Fibroblast of skin of scalp (primary cell): Measurements from ENCODE around the gene BID.

ENCODE experiments used
- DNase-seq: peaks from one replicate; pipeline ENCODE4 v3.0.0-alpha.2; 2013

Gene BID

DNA sequence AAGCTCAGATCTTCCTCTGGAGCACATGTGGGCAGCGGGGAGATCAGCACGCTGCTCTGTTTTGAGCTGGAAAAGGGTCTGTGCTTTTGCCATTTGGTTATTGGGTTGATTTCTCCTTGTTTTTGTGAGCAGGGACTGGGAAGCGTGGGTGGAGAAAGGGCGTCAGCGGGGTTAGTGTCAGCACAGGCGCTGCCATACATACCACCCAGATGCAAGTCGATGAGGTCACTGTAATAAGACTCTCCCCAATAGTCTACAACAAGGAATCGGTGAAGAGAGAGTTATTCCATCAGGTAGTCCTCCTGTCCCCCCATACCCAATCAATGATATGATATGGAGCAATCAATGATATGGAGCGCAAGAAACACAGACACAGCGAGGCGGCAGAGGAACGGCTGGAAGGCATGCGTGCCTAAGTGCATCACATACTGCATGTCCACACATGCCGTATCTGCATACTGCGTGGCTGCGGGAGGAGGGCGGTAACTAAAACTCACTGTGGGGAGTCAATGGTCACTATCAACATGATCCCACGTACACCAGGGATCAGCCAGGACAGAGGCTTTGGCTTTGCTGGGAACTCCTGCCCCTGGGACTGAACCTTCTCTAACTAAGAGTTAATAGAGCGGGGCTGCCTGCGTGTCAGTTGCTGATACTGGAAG is 29.5 kb upstream of the BID start:
- DNase-seq: no peak

DNA sequence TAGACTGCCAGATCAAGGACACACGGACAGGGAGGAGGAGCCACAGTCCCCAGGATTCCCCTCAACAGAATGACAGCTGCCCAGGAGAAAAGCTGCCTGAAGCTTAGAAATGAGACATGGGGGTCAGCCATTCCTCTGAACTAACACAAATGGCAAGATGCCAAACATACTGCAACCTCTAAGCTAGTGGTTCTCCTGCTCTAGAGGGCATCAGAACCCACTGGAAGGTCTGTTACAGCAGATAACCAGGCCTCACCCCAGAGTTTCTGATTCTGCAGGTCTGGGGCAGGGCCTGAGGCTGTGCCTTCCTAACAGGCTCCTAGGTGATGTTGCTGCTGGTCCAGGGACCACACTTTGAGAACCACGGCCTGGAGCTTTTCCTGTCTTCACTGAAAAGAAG is 28.6 kb upstream of the BID start:
- no peak for DNase-seq

DNA sequence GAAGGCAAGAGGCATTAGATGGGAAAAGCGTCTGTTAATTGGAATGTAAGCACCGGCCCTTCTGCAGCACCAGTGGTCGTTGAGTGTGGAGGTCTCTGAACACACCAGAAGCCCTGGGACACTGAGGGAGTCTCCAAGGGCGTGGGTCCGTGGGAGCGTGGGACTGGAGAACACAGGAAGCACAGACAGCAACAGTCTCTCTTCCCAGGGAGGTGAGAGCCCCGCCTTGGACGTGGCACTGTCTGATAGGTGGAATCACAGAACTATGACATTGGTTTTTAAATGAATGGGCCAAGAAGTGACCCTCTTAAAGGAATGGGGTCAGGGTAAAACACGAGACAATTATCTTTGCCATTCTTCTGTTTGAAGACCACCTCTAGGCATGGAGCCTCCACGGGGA is 28.1 kb upstream of the BID start:
- no peak for DNase-seq

DNA sequence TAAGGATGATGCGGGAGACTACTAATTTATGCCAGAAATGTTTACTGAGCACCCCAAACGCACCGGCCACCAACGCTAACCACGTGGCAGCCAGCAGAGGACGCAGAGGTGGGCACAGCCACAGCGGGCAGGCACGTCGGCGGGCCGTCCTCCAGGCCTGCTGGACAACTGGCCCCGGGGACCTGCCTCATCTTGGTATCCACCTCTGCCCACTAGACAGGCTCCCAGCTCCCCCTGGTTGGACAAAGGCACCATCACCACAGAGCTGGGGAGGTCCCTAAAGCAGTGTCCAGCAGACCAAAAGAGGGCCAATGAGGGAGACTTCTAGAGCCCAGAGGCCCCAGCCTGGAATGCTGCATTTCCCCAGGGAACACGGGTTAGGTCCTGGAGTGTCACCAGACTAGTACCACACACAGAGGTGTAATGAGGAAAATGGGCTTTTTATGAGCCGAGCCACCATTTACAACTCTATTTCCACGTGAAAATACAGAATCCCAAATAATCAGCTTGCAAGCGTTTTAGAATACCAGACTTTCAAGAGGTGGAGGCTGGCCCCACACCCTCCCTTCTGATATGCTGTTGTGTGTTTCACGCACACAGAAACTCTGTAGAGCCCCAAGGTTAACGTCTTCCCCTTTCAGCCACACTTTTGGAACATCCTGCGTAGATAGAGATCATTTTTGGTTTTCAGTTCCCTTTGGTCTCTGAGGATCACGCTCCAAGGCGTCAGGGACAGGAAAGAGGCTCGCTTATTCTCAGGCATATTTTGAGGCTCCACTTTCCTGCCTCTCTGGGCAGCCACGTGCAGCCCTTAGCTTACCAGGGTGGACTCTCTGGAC is 23.7 kb upstream of the BID start:
- no peak for DNase-seq

DNA sequence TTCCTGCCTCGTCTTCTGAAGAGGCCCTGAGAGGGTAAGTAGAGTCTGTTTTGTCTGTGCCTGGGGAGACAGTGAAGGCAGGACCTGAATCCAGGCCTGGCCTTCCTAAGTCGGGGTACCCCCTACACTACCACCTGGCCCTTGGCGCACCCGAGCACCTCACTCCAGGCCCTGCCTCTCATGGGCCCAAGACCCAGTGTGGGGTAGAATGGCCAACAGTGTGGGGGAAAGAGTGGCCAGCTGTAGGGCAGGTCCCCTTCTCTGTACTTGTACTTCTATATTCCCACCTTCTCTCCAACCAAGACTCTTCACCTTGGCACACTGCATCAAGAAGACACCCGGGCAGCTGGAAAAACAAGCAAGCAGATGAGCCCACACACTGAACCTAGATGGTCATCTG is 22.4 kb upstream of the BID start:
- DNase-seq: no peak

DNA sequence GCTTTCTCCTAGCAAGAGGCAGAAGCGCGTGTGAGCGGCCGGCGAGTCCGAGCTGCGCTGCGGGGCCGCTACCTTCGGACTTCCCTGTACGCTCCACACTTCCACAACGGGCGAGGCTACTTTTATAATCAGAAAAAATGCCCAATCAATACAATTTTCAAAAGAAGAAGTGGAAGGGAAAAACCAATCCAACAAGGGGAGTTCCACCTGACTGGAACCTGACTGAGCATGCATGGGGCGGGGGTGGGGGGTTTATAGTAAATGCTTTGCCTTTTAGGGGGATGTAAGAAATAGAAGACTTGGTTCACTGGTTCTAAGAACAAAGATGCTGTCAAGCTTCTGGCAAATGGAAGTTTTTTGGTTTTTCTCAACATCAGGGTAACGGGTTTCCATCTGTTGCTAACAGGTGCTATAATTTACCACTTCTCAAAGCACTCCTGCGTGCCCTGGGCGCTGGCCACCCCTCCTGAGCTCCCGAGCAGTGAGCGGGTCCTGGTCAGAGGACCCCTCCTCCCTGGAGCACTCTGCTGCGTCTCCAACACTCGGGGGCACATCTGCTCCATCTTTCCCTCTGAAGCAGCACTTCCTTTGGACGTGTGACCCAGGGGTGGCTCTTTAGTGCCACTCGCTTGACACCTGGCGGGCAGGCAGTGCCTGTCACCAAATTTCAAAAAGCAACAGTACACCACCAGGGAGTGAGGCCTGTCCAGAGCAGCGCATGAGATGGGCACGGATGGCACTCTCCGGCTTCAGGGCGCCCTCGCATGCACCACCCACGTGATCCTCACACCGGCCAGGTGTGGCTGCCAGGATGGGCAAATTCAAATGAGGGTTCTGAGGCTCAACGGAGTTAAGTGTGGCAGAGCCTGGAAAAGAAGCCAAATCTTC is 21.6 kb upstream of the BID start:
- DNase-seq: no peak

DNA sequence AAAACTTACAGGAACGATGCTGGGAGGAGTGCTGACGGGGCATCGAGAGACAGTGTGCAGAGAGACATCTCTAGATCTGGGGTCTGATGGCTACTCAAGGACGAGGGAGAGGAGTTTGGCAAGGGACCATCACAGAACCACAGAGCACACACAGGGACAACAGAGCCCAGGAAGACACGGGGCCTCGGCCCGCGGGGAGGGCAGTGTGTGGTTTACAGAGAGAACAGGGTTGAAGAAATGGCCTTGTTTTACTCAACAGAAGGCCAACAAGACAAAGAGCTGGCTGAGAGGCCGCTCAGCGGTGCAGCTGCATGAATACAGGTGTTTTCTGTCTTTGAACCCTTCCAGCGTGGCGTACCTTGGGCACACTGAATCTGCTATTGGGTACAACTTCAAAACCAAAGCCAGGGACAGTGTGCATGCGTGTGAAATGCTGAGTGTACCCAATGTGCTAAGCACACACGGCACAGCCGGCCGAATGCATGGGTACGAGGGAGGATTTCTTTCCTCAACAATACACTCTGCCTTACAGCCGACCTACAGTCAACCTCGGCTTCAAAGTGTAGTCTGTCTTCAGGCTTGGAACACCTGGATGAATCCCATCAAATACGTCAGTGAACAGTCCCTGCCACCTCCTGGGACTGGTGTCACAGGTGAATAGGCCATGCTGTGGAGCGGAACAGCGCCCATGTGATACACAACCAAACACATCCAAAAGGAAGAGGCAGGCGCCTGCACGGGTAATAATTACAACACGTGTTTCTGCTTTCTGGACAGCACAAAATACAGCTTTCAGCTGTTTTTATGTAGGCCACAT is 20.7 kb upstream of the BID start:
- no peak for DNase-seq

DNA sequence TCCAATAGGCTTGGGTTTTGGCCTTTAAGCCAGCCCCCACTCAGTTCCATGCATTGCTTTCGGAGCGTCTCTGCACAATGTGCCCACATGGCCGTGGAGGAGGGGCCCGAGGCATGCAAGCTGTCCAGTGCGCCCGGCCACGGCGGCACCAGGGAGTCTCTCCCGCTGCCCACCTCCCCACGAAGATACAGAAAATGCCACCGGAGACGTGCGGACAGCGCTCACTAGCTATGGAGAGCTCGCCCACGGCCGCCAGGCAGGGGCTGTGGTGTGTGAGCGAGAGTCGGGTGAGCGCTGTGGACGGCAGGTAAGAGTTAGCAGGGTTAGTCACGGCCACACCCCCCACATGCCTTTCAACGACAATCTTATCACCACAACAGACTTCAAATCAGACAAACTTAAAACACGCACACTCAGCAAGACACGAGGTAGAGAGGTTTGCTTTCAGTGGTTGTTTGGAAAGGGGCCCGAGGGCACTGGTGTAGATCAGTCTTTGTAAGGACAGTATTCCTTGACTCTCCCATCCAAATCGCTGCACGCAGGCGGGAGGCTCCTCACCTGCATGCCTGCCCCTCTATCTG is 18.7 kb upstream of the BID start:
- no peak for DNase-seq

DNA sequence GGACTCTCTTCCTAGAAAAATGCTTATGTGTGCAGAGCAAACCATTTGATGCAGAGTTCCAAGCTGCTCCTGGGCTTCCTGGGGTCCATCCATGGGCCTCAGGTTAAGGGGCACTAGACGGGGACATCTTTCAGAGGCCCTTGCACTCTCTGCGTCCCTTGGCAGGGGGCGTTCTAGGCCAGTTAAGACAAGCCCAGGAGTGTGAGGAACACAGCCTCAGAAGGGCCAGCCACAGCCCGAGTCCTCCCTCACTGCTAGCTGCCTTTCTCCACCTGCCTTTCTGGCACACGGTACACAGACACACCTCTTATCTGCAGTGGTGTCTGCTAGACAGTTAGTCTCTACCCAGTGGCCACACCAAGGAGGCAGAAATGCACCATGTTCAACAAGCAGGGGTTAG is 18.0 kb upstream of the BID start:
- DNase-seq: no peak

DNA sequence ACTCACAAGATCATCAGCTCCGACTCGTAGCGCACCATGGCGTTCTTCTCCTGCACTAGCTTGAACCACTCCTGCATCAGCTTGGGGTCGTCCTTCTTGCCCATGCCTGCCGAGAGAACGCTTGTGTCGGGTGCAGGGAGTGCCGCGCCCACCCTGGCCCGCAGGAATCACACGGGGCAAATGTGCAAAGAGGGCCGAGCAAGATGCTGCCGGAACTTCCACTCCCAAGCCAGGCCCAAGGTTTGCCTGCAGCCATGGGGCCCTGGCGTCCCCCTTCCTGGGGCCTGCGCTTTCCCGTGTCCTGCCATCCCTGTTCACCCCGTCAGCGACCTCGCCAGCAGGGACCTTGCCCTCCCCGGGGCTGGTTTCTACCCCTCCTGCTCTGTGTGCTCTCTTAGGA is 16.9 kb upstream of the BID start:
- no peak for DNase-seq

DNA sequence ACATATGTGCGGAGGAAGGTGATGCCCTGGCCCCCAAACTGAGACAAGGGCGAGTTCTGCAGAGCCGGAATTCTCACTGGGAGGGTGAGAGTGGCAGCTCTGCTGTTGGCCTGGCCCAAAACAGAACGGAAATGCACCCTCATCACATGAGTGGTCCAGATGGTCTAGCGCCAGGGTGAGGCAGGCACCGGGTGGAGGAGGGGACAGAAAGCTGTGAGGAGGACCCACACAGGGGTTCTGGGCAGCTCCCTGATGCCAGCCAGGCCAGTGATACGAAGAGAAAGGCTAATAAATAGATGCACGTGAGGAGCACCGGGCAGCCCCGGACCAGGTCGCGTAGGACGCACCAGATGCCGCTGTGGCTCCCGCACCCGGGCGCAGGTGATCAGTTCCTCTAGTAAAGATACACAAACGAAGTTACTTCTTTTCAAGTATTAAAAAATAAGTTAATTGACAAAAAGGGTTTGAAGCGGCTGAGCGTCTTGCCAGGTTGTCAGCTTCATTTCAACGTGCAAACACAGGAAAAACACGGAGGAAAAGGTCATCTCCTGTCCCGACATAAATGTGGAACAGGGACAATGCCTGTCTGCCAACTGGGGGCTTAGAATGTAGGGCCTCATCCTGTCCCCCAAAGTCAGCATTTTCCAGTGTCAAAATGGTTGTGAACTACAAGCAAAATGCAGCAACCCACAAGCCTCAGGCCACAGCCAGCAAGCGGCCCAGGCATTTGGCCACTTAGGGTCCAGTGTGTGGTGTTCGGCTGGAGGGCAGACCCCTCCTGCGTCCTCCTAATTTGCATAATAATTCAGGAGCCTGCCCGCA is 15.3 kb upstream of the BID start:
- DNase-seq: no peak

DNA sequence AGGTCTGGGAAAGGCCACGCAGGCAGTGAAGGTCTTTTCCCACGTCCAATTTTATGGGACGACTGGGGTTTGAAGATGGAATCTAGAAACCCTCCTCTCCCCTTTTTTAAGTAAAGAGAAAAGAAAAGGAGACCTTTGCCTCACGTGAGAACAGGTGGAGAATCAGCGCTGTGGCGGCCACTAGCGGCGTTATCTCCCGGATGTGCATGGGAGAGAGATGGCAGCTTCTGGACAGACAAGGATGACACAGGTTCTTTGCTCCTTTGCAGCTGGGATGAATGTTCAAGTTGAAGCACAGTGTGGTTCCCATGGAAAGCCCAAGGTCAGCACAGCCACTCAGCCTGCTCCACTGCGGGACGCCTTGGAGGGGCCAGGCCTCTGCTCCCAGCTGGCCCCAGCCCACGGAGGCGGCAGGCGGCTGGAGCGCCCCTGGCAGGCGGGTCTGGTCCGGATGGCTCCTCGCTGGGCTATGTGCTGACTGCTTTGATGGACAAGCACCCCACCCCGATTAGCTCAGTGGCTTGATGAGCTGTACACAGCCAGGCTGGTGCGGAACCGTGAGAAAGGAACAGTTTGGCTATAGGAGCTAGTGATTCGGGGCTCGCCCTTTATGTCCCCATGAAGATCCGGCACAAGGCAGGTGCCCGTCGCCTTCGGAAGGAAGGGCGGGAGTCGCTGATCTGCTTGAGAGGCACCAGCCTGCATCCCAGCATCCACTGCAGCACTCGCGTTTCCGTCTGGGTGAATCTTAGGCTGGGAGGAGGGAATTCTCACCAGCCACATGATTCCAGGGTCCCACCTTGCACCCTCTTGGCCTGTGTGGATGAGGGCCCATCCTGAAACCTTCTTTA is 14.5 kb upstream of the BID start:
- no peak for DNase-seq

DNA sequence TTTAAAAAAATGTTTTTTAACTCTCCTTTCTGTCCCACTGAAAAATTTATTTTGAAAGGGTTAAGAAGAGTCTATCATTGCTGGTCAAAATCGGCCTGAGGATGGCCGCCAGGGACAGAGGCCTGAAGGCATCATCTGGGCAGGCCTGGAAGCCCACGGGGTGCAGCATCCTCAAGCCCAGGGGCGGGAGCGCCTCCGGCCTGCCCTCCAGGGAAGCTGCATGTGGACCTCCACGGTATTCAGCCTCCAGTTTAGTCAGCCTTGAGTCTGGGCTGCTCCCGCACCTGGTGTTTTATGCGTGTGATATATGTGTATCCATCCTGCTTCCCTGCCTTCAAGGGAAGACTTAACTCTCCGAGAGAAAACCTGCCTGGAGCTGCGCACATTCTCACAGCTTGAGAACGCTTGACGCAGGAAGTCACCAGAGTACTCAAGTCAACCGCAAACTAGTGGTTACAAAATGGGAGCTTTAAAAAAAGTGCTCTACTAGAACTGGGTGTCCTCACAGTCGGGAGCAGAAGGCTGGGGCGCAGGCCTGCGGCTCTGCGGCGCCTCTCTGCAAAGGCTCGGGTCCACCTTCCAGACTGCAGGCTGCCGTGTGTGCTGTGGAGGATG is 13.6 kb upstream of the BID start:
- DNase-seq: no peak

DNA sequence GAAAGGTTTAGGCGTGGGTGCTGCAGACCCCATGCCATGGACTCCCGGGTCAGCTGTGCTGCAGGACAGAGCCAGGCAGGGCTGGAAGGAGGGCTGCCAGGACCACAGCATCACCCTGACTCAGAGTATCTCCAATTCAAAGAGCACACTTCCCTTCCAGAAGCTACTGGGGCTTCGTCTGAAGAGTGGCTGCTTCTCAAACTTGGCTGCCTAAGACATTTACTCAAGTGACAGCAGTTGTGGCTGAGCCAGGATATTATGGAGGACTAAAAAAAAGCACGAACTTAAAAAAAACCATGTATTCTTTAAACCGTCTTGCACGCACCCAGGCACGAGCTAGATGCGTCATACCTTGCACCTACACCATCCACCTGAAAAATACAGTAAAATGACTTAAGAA is 13.0 kb upstream of the BID start:
- no peak for DNase-seq

DNA sequence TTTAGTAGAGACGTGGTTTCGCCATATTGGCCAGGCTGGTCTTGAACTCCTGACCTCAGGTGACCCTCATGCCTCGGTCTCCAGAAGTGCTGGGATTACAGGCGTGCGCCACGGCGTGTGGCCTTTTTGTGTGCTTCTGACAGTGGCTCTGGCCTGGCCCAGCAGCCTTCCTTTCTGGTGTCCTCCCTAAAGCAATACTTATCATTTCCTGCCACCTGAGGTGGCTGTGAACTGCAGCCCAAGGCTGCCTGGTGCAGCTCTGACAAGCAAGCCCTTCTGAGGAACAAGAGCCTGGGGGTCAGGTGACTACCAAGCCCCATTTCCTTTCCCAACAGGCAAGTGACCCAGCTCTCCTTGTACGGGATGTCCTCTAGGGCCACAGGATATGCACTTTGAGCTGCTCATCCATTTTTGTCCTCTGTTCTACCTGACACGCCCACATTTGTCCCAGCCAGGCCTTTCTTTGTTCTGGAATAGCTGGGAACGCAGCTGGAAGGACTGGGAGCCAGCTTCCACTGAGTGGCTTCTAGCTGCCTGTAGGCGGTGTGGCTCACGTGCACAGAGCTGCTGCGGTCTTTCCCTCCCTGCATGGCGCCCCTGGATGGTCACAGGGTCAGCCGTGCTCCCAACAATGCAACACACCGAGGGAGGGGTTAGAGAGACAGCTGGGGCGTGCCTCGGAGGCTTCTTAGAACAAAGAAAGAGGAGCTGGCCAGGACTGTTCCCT is 12.3 kb upstream of the BID start:
- no peak for DNase-seq

DNA sequence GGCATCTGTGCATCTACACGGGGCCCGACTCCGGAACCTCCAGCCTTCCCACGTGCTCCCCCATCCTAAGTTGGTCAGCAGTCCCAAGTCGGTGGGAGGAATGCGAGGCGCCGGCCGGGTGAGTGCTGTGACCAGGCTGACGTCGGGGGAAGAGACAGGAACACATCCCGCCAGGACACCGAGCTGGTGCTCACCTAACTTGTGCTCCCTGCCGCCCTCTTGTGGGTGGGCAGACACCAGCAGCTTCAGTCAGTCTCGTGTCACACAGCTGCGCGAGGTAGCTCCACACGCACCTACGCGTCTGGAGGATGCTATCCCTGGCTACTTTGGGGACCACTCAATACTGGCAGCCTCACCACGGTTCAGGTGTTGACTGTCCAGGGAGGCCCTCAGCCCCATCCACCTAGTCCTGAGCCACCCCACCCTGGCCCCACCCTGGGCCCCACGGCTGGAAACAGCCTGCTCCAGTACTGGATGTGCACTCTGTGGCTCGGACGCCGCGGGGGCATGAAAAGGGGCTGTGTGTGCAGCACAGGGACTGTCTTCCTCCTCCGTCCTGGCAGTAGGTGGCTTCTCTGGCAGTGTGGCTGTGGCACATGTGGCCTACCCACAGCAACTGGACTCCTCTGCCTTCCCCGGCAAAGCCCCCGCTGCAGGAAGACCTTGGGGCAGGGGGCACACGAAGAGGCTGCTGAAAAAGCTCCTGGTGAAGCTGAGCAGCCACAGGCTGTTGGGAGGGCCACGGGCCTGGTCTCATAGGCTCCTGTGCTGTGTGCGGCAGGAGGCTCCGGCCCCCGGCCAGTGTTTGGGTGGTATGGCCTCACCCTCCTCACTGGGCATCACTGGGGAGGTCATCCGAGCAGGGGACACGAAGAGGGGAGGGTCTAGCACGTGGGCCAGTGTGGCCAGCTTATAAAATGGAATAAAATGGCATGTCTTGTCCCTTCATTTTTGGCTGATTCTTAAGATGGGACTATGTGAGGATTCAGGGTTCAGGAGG is 11.2 kb upstream of the BID start:
- peak; percentile 40 for DNase-seq

DNA sequence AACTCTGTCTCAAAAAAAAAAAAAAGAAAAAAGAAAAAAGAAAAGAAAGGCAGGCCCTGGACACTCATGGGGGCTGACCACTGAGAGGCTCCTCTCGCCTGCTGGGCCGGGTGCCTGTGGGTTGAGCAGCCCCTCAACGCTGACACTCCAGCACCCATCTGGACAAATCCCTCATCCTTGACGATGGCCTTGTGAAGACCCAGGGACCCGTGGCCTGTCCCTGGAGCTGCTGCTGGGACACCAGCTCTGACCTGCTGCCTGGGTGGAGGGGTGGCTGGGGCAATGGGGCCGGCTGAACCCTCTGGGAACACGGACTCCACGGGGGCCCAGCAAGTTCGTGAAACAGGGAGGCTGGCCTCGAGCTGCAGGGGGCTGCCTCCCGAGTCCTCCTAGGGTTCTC is 10.5 kb upstream of the BID start:
- DNase-seq: no peak
